ENCODE data around the gene EXOC3L4.

EXOC3L4 gene

DNA sequence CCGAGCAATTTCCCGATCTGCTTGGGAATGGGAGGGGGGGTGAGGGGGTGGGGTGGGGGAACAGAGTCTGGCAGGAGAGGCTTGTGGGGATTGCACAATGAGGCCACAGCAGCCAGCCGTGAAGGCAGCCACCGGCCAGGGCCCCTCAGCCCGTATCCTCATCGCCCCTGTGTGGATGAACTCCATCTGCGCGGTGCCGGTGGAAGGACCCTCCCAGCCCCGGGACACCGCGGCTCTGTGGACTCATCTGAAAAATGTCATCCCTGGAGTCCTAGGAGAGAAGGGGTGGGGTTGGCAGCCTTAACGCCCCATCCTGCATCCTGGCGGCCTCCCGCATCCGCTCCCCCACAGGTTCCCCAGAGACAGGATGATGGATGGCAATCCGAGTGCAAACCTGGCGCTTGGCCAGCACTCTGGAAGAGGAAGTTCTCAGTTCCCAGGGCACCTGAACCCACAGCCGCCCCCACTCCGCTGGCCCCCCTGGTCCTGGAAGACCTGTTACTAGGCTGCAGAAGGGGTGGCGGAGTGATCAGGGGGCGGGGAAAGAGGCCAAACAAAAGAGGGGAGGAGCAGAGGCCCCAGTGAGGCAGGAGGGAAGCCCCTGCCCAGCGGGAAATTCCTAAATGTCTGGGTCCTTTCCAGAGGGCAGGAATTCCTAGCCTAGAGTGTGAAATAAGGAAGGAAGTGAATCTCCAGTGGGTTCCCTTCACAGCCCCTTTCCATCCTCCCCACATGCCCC is 27.5 kb downstream of the EXOC3L4 start:
- peak; percentile 63 for DNase-seq (ENCODE audit: low read depth)

DNA sequence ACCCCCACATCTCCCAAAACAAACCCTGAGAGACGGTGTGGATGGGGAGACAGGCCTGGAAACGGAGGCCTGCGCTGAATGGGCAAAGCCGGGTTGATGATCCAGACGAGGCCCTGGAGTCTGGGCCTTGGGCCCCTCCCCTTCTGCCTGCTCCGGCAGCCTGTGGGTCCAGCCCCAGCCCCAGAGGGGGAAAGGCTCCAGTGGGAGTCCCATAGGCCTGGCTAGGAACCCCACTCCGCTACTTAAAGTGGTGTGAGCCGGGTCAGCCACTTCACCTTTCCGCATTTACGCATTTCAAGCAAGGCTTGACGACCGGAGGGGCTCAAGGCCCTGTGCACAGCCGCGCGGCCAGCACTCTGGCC is 28.0 kb downstream of the EXOC3L4 start:
- DNase-seq (ENCODE audit: low read depth): no peak

DNA sequence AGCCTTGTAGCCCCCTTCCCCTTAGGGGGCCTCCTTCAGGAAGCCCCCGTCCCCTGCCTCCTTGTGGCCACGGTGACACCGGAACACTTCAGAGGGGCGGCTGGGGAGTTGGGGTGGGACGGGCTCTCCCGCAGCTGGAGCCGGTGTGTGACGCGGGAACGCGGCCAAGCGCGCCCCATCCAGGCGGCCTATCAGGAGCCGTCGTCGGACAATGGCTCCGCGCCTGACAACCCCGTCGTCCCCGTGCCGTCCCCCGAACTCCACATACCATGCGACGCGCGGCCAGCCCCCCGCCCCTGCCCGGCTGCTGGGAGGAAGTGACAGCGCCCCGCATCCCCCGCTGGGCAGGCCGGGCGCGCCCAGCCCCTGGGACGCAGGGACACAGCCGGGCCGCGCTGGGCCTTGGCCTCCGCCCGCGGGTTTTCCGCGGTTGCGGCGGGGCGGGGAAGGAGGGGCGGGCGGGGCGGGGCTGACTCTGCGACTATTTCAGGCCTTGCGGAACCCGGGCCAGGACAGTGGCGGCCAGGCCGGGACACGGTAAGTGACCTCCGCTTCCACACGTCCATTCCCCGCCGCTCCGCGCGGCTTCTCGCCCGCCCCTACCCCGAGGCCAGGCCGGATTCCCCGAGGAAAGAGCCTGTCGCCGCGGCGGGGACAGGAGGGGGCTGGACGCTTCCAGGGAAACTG is 28.6 kb downstream of the EXOC3L4 start, which contains the start of gene TNFAIP2:
Gene TNFAIP2 (plus strand): TSS at position 515 of the 687 bp plus-strand sequence. CDS start 2,997 bp downstream, outside the sequence.
- no peak for DNase-seq (ENCODE audit: low read depth)

GRCh38 chr14:103123634-103124500 is 29.3 kb downstream of the EXOC3L4 start:
- no peak for DNase-seq (ENCODE audit: low read depth)

DNA sequence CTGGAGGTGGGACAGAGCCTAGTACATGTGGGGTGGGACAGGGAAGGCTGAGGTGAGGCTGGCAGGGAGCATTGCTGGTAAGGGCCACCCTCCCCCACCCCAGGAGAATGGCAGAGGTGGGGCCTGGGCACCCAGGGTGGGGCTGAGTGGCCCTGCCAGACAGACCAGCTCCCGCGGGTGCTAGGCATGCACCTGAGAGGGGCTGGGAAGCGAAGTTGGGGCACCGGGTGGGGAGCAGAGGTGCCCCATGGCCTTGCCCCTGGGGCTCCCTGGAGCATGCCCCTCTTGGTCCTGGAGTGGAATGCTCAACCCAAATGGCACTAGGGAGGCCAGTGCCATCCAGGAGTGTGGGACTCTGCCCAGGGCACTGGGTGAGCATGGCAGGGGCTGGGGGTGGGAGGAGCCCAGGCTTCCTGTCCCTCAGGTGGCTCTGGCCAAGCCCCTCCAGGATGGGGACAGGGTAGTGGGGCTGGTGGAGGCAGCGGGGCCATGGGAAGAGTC is 30.0 kb downstream of the EXOC3L4 start:
- DNase-seq (ENCODE audit: low read depth): no peak

DNA sequence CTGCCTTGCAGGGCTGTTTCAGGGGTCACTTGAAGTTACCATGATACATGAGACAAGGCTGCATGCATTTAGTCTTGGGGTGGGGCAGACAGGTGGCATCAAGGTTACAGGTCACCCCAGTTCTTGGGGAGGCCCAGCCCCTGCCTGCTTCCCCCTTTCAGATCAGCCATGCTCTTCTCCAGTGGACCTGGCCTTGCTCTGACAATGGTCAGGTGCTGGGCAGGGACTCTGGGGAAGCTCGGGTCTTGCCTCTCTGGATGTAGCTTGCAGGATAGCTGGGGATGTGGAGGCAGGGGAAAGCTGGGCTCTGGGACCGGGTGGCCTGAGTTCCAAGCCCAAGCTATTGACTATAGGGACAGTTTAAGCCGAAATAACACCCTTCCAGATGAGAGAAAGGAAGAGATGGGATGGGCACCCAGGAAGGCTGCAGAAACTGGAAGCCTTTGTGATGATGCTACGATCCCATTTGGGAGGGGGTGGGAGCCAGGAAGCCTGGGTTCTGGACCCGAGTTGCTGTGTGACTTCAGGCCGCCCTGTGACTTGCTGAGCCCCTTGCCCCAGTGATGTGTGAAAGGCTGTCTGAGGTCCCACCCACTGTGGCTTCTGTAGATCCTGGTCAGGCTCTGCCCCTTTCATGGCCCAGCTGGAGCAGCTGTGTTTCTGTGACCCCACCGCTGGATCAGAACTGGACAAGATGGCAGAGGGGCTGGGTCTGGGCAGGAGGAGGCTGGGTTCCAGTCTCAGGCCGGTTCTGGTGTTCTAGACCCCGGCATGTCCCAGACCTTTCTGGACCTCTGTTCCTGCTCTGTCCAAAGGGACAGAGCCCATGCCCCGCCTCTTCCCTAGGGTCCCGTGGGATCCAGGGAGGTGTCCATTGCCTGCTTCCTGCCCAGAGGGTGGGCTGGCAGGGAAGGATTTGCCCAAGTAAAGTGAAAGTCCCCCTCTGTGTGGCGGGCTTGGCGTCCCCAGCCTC is 30.9 kb downstream of the EXOC3L4 start:
- no peak for DNase-seq (ENCODE audit: low read depth)

- DNase-seq (ENCODE audit: low read depth): no peak
Measured at GRCh38 chr14:103126088-103126872, 31.8 kb downstream of the EXOC3L4 start.

GRCh38 chr14:103126873-103127304 is 32.4 kb downstream of the EXOC3L4 start:
- DNase-seq (ENCODE audit: low read depth): no peak

DNA sequence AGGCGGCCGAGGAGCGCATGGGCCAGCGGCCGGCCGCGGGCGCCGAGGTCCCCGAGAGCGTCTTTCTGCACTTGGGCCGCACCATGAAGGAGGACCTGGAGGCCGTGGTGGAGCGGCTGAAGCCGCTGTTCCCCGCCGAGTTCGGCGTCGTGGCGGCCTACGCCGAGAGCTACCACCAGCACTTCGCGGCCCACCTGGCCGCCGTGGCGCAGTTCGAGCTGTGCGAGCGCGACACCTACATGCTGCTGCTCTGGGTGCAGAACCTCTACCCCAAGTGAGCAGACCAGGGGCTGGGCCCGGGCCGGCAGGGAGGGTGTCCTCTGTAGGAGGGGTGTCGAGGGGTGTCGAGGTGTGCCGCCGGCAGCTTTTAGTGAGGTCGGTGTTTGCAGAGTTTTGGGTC is 32.8 kb downstream of the EXOC3L4 start:
- DNase-seq (ENCODE audit: low read depth): no peak

GRCh38 chr14:103127861-103128598 is 33.5 kb downstream of the EXOC3L4 start:
- no peak for DNase-seq (ENCODE audit: low read depth)

- DNase-seq (ENCODE audit: low read depth): no peak
Measured at GRCh38 chr14:103128631-103129300, 34.2 kb downstream of the EXOC3L4 start.

DNA sequence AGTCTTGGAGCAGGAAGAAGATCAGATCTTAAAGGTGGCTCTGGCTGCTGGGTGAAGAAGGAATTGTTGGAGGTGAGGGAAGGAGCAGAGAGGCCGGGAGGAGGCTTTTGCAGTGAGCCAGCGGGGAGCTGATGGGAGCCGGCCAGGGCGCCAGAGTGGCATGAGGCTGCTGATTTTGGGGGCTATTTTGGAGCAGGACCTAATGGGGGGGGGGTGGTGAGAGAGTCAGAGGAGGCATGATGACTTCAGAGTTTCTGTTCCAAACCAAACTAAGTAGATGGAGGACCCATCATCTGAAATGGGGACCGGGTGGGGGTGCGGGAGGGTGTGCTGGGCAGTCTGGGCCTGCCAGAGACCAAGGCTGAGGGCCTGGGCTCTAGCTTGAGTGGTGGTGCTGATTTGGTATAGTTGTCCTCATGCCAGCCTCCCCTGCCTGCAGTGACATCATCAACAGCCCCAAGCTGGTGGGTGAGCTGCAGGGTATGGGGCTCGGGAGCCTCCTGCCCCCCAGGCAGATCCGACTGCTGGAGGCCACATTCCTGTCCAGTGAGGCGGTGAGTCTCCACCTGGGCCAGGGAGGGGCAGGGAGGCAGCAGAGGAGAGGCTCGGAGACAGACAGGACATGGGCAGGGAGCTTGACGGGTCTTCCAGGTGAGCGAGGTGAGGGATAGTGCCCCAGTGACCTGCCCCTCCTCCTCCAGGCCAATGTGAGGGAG is 34.9 kb downstream of the EXOC3L4 start:
- no peak for DNase-seq (ENCODE audit: low read depth)

GRCh38 chr14:103130017-103130764 is 35.7 kb downstream of the EXOC3L4 start:
- no peak for DNase-seq (ENCODE audit: low read depth)

DNA sequence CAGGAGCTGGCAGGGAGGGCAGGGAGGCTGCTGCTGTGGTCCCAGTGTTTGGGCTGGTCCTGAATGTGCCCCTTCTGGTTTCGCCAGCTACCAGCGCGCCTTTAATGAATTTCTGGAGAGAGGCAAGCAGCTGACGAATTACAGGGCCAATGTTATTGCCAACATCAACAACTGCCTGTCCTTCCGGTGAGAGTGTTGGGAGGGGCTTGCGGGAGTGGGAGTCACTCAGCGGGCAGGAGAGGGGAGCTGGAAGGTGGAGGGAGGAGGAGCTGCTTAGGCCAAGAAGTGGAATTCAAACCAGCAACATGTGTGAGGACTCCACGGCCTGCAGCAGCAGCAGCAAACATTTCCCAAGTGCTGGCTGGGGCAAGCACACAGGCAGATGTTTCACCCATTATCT is 36.4 kb downstream of the EXOC3L4 start:
- peak; percentile 77 for DNase-seq (ENCODE audit: low read depth)

GRCh38 chr14:103131580-103131979 is 37.1 kb downstream of the EXOC3L4 start:
- DNase-seq (ENCODE audit: low read depth): no peak

GRCh38 chr14:103132381-103133209 is 38.1 kb downstream of the EXOC3L4 start:
- no peak for DNase-seq (ENCODE audit: low read depth)
